HL-60 (cell line): ENCODE measurements around the gene SCAMP2.

Experiments used
- DNase-seq, 2 experiments: peaks; one replicate each; pipeline ENCODE4 v3.0.0-alpha.2; 2010 to 2020; ENCODE audit warnings: low read depth in 1 of 2, low spot score in 1 of 2
- H3K27ac ChIP-seq: fragments of 250-450 bp; sonication (Bioruptor Pico); replicated peaks from 2 replicates; pipeline ENCODE4 v1.5.1; 2020; ENCODE audit warnings: mild to moderate bottlenecking, moderate library complexity
- H3K27me3 ChIP-seq: fragments of 250-450 bp; sonication (Bioruptor Pico); 2 replicates; pipeline ENCODE4 v1.5.1; 2021; ENCODE audit warnings: mild to moderate bottlenecking, moderate library complexity; ENCODE audit not compliant: insufficient read depth, poor library complexity, severe bottlenecking
- H3K4me3 ChIP-seq: replicated peaks from 2 replicates; pipeline ENCODE4 v1.5.1; 2011; ENCODE audit warnings: mild to moderate bottlenecking, control low read depth, low read length; ENCODE audit not compliant: insufficient read depth
- GABPA ChIP-seq: IDR thresholded peaks from 2 replicates; pipeline ENCODE4 v1.6.1; 2012; ENCODE audit warnings: low read depth
- POLR2AphosphoS5 ChIP-seq: IDR thresholded peaks from 2 replicates; pipeline ENCODE4 v1.6.1; 2012; ENCODE audit warnings: low read depth
- SPI1 ChIP-seq: IDR thresholded peaks from 2 replicates; pipeline ENCODE4 v1.6.1; 2012; ENCODE audit warnings: low read depth, mild to moderate bottlenecking, borderline replicate concordance
- TF ChIP-seq, protein P1 (sequence below): IDR thresholded peaks from one replicate; pipeline ENCODE4 v1.5.1; 2011; ENCODE audit warnings: low read length, control low read depth, inconsistent platforms; ENCODE audit not compliant: insufficient read depth
- TF ChIP-seq, protein P2 (sequence below): IDR thresholded peaks from 2 replicates; pipeline ENCODE4 v1.6.1; 2012; ENCODE audit warnings: low read depth; ENCODE audit not compliant: insufficient replicate concordance

SCAMP2 gene

DNA sequence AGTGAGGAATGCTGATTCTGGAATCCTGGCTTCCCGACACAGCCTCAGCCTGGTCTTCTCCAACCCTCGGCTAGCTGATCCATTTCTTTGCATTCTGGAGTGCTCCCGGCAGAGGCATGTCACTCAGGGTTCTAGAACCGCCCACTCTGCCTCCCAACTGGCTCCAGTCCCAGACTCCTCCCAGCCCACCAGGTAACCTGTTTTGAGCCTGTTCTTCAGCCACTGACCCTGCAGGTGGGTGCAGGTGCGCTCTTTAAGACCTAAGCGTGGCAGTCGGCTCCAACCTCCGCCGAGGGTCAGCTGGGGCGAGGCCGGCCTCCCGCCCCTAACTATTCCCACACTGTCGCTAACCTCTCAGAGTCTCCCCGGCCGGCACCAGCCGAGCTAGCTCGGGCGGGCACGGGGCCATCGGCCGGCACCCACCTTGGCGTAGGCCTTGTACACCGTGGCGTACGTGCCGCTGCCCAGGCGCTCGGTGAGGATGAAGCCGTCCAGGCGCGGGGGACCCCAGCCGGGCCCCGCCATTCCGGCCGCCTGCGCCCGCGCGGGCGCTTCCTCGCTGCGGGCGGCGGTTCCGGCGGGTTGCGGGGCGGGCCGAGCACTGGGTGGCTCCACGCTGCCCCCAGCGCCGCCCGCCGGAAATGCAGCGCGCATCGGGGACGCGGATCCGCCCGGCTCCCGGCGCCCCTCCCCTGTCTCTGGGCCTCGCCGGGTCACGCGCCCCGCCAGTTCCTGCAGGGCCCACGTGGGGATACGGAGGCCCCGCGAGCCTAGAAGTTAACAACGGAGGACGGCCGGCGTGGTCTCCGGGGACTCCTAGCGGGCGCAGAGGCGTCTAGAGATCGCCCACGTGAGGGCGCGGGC, 30.4 kb downstream of the SCAMP2 start, which contains the start of gene ULK3:
Gene ULK3 (minus strand): TSS at position 576 of the 864 bp plus-strand sequence. CDS start 51 bp downstream, at position 525.
- TF ChIP-seq, protein P1, sequence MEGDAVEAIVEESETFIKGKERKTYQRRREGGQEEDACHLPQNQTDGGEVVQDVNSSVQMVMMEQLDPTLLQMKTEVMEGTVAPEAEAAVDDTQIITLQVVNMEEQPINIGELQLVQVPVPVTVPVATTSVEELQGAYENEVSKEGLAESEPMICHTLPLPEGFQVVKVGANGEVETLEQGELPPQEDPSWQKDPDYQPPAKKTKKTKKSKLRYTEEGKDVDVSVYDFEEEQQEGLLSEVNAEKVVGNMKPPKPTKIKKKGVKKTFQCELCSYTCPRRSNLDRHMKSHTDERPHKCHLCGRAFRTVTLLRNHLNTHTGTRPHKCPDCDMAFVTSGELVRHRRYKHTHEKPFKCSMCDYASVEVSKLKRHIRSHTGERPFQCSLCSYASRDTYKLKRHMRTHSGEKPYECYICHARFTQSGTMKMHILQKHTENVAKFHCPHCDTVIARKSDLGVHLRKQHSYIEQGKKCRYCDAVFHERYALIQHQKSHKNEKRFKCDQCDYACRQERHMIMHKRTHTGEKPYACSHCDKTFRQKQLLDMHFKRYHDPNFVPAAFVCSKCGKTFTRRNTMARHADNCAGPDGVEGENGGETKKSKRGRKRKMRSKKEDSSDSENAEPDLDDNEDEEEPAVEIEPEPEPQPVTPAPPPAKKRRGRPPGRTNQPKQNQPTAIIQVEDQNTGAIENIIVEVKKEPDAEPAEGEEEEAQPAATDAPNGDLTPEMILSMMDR: peak; percentile 12
- TF ChIP-seq GABPA (no peak), POLR2AphosphoS5 (peak; percentile 76), SPI1 (no peak)
- Histone ChIP-seq H3K4me3 (peak within 1 kb of the TSS; percentile 91), H3K27me3 (no peaks in the 10 kb centered on the region), H3K27ac (peak within 1 kb of the TSS; percentile 80)
- DNase-seq: peak; percentile 86 to 90

DNA sequence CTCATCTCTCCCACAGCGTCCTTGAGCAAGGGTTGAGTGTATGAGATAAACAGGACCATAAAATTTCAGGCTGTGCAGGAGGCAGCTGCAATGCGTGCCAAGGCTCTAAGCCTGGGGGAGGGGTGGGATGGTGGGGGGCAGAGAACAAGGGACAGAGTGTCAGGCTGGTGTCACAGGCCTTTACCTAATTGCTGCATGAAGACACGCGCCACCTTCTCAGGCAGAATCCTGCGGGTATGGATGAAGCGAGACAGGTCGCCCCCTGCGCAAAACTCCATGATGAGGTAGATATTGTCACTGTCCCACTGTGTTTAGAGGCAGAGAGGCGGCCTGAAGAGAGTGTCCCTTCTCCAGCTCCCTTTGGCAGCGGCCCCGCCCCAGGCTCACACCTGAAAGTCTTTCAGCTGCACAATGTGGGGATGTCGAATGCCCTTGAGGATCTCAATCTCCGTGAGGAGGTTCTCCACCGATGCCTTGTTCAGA, 31.2 kb downstream of the SCAMP2 start:
- Histone ChIP-seq H3K4me3 (peak overlapping the region; percentile 91), H3K27me3 (no peaks in the 10 kb centered on the region), H3K27ac (no peak overlapping the region)
- TF ChIP-seq GABPA (no peak), POLR2AphosphoS5 (no peak), SPI1 (no peak)
- TF ChIP-seq, protein P1: no peak
- DNase-seq: no peak

DNA sequence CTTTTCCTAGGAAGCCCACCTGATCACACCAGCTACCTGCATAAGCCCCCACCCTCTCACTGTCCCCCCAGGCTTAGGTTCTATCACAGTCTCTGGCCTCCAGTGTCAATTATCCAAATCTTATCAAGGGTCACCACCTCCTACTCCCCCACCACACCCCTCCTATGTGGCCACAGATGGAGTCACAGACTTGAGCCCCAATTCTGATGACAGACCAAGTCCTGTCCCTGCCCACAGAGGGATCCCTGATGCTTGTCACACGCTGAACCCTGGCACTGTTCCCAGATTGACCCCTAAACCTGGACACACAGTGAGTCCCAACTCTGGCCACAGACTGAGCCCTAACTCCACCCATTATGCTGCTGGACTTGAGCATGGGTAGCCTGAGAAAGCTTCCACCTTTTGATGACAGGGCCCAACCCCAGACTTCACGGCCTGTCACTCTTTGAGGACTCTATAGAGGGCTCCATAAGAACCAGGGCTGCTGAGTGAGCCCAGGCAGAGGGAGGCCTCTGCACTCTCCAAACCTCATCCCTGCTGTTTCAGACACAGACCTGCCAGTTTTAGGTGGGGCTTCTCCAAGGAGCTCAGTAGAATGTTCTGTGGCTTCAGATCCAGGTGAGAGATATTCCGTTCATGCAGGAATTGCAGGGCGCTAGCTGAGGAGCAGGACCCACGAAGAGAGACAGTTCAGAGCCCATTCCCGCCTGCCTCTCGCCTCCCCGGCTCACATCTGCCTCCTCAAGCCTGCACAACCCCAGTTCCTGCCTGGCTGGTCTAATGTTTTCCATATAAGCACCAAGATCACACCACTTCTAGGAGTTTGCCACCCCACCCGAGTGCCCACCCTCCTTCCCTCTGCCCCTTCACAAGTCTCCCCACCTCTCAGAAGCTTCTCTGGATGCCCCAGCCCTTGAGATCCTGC, 32.1 kb downstream of the SCAMP2 start:
- TF ChIP-seq GABPA (no peak), SPI1 (no peak), POLR2AphosphoS5 (no peak)
- TF ChIP-seq, protein P2, sequence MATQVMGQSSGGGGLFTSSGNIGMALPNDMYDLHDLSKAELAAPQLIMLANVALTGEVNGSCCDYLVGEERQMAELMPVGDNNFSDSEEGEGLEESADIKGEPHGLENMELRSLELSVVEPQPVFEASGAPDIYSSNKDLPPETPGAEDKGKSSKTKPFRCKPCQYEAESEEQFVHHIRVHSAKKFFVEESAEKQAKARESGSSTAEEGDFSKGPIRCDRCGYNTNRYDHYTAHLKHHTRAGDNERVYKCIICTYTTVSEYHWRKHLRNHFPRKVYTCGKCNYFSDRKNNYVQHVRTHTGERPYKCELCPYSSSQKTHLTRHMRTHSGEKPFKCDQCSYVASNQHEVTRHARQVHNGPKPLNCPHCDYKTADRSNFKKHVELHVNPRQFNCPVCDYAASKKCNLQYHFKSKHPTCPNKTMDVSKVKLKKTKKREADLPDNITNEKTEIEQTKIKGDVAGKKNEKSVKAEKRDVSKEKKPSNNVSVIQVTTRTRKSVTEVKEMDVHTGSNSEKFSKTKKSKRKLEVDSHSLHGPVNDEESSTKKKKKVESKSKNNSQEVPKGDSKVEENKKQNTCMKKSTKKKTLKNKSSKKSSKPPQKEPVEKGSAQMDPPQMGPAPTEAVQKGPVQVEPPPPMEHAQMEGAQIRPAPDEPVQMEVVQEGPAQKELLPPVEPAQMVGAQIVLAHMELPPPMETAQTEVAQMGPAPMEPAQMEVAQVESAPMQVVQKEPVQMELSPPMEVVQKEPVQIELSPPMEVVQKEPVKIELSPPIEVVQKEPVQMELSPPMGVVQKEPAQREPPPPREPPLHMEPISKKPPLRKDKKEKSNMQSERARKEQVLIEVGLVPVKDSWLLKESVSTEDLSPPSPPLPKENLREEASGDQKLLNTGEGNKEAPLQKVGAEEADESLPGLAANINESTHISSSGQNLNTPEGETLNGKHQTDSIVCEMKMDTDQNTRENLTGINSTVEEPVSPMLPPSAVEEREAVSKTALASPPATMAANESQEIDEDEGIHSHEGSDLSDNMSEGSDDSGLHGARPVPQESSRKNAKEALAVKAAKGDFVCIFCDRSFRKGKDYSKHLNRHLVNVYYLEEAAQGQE: no peak
- TF ChIP-seq, protein P1: no peak
- DNase-seq: no peak
- H3K27me3 ChIP-seq: no peaks in the 10 kb centered on the region
- H3K27ac ChIP-seq: no peak overlapping the region
- H3K4me3 ChIP-seq: no peak overlapping the region
